OCI-LY1 (cell line): ENCODE data around the gene TRAPPC3.

Experiments
- CTCF ChIP-seq: fragments of 200-600 bp; sonication (generic), shearing (Covaris generic); IDR thresholded peaks from 2 replicates; pipeline ENCODE4 v1.5.1; 2017; ENCODE audit warnings: mild to moderate bottlenecking, antibody characterized with exemption, low read length, moderate library complexity, mixed read lengths
- EZH2 ChIP-seq: fragments of 200-600 bp; sonication (generic), shearing (Covaris generic); IDR thresholded peaks from 2 replicates; pipeline ENCODE4 v1.8.0; 2017; ENCODE audit warnings: borderline replicate concordance, mixed run types, mild to moderate bottlenecking, antibody characterized with exemption, low read length, moderate library complexity, mixed read lengths

- TF ChIP-seq CTCF (no peak), EZH2 (no peak)
Observed at GRCh38 chr1:36136535-36136934, 12.8 kb downstream of the TRAPPC3 start.
